Muscle of back (tissue), 11 donors: Measurements from ENCODE around the gene ZNF878. TPM values are rescaled to one million over a fixed set of nuclear protein-coding genes. Genes with fewer than 3 reads are reported as not detected.
A peak's percentile ranks its signal among the peaks of the same experiment; 100 is the strongest.

Experiments used
- DNase-seq, 3 donors: peaks; one replicate each; pipeline versions ENCODE4 v3.0.0 to v3.0.0-alpha.2; 2013
- polyA plus RNA-seq, 10 donors: library from polyadenylated mRNA; unstranded; fragments of 120-200 nt; gene quantifications; one replicate each; pipeline ENCODE4 v1.2.1, GENCODE V29; 2013; ENCODE audit not compliant: insufficient read length in 10 of 10

ZNF878 gene
- polyA plus RNA-seq, 10 donors = 0.17 to 0.80 (median 0.41) TPM

- peak; percentile 91 to 97 (median 92) for DNase-seq
Observed at GRCh38 chr19:12035220-12036172, 17.3 kb downstream of the ZNF878 start, which contains the start of gene ZNF433. Gene ZNF433 (minus strand): TSS chr19:12035679. CDS start chr19:12035539, 140 bp downstream.

GRCh38 chr19:12034620-12035019 lies 18.1 kb downstream of the ZNF878 start:
- DNase-seq = peak in 1 of 3 donors; percentile 54

- DNase-seq = peak in 1 of 3 donors; percentile 28
Observed at GRCh38 chr19:12034198-12034597, 18.6 kb downstream of the ZNF878 start.

- DNase-seq = no peak
Observed at GRCh38 chr19:12015753-12016116, 37.0 kb downstream of the ZNF878 start.

GRCh38 chr19:12015015-12015752 lies 37.6 kb downstream of the ZNF878 start:
- DNase-seq = no peak

DNA sequence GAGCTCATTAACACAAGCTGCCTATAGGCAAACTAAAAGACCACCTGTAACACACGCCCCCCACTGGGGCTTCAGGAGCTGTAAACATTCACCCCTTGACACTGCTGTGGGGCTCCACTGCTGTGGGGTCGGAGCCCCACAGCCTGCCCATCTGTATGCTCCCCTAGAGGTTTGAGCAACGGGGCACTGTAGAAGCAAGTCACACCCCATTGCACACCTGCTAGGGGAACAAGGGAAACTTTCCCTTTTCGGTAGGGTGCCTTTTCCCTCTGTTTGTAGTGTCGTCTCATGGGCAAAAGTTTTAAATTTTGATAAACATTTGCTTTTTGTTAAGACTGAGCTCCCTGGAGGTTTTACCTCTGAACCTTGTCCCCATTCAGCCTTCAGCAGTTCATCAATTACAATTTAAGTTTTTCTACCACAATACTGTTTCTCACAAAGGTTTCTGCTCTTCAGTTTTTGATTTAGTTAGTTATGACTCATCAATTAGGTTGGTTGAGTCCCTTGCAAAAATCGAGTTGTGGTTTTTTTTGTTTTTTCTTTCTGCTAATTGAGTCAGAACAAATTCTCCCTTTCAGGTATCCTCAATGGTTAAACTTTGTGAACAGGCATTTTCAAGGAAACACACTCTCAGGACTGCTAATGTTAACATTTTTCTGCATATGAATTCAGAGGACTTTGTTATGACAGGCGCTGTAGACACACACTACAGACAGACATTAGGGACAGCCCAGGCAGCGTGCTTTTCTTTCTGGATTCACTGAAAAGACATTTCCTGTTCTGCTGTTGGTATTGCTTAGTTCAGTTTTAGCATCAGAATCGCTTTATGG lies 52.4 kb downstream of the ZNF878 start:
- DNase-seq = peak in 1 of 3 donors; percentile 3

DNA sequence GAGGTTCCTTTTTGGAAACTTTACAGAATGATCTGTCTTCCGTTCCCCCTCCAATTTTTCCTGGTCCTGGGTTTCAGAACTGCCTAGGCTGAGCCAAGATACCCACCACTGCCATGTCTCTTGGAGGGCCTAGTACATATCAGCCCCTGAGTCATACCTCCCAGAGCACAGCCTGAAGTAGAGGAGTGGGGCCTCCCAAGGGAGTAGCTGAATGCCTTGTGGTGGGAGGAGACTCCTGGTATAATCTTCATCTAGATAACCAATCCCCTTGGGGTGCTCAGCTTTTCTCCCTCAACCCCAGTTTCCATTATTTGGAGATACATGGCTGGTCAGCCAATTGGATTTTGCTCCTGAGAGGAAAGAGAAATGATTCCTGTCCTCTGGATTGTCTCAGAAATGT lies 57.6 kb downstream of the ZNF878 start:
- peak in 1 of 3 donors; percentile 4 for DNase-seq

Other genes starting within 250 kb of the ZNF878 start
- 1 to 10 TPM; 3.1 to 8.8 (median 6.0) TPM for gene ZNF440, start 238.7 kb downstream of the ZNF878 start, polyA plus RNA-seq
- gene ZNF439, start 204.2 kb downstream of the ZNF878 start, polyA plus RNA-seq = 1 to 10 TPM; 2.6 to 6.8 (median 4.9) TPM
- gene ZNF69, start 165.2 kb downstream of the ZNF878 start, polyA plus RNA-seq = 1 to 10 TPM; 2.9 to 5.8 (median 4.1) TPM
- gene ZNF700, start 127.9 kb downstream of the ZNF878 start, polyA plus RNA-seq = 10 to 100 TPM in 2 of 10 donors, 1 to 10 TPM in 8; 3.7 to 12.0 (median 7.1) TPM
- 1 to 10 TPM; 1.0 to 2.4 (median 1.8) TPM for gene ZNF763, start 87.9 kb downstream of the ZNF878 start, polyA plus RNA-seq
- 1 to 10 TPM; 2.2 to 5.6 (median 4.4) TPM for gene ZNF433, start 17.3 kb downstream of the ZNF878 start, polyA plus RNA-seq
- gene ZNF844, start 11.8 kb upstream of the ZNF878 start, polyA plus RNA-seq = 10 to 100 TPM in 3 of 10 donors, 1 to 10 TPM in 7; 6.2 to 12.0 (median 8.9) TPM
- 1 to 10 TPM; 1.2 to 4.5 (median 2.3) TPM for gene ZNF20, start 87.4 kb upstream of the ZNF878 start, polyA plus RNA-seq
- 1 to 10 TPM; 3.8 to 7.4 (median 5.3) TPM for gene ZNF625, start 103.8 kb upstream of the ZNF878 start, polyA plus RNA-seq
- 1 to 10 TPM; 6.0 to 9.3 (median 8.1) TPM for gene ZNF136, start 110.1 kb upstream of the ZNF878 start, polyA plus RNA-seq
- gene ZNF44, start 241.9 kb upstream of the ZNF878 start, polyA plus RNA-seq = 10 to 100 TPM in 4 of 10 donors, 1 to 10 TPM in 6; 6.0 to 13.0 (median 8.4) TPM